GM21390 (cell line): ENCODE results near the gene ACO1.

ENCODE experiments used
- ATAC-seq: cut with Tn5 transposase; IDR thresholded peaks from one replicate; pipeline ENCODE4 v1.9.1; 2021; ENCODE audit not compliant: unreplicated experiment

ACO1 gene

GRCh38 chr9:32486839-32487562, 102.6 kb downstream of the ACO1 start:
- no peak for ATAC-seq

- ATAC-seq: no peak
These were observed 103.5 kb downstream of the ACO1 start for GRCh38 chr9:32487981-32488380.

- ATAC-seq: no peak
These were observed 106.2 kb downstream of the ACO1 start for GRCh38 chr9:32490601-32491000.

GRCh38 chr9:32497921-32498320, 113.5 kb downstream of the ACO1 start:
- no peak for ATAC-seq

- ATAC-seq: no peak
These were observed 116.3 kb downstream of the ACO1 start for GRCh38 chr9:32500768-32501167.

GRCh38 chr9:32501868-32502267, 117.4 kb downstream of the ACO1 start:
- ATAC-seq: no peak

GRCh38 chr9:32502464-32502863, 118.0 kb downstream of the ACO1 start:
- ATAC-seq: no peak

GRCh38 chr9:32503008-32503407, 118.6 kb downstream of the ACO1 start:
- no peak for ATAC-seq
